GM23338 (cell line): ENCODE results near the gene DPP9.

Experiments used
- TF ChIP-seq, protein P1 (sequence below), 2 experiments: fragments of 200-600 bp in 1 of 2; sonication (generic) in 1 of 2; conservative IDR thresholded peaks; 2 replicates each; pipeline versions ENCODE4 v1.5.1 to v1.6.1; 2016 to 2017; ENCODE audit warnings: antibody characterized with exemption in 2 of 2, low read depth in 2 of 2, mild to moderate bottlenecking in 2 of 2, moderate library complexity in 1 of 2
- TF ChIP-seq, protein P2 (sequence below): IDR thresholded peaks from one replicate; pipeline ENCODE4 v1.6.1; 2018; ENCODE audit warnings: antibody characterized with exemption; ENCODE audit not compliant: unreplicated experiment
- TF ChIP-seq, protein P3 (sequence below): IDR thresholded peaks from 2 replicates; pipeline ENCODE4 v1.6.1; 2016; ENCODE audit warnings: antibody characterized with exemption

DNA sequence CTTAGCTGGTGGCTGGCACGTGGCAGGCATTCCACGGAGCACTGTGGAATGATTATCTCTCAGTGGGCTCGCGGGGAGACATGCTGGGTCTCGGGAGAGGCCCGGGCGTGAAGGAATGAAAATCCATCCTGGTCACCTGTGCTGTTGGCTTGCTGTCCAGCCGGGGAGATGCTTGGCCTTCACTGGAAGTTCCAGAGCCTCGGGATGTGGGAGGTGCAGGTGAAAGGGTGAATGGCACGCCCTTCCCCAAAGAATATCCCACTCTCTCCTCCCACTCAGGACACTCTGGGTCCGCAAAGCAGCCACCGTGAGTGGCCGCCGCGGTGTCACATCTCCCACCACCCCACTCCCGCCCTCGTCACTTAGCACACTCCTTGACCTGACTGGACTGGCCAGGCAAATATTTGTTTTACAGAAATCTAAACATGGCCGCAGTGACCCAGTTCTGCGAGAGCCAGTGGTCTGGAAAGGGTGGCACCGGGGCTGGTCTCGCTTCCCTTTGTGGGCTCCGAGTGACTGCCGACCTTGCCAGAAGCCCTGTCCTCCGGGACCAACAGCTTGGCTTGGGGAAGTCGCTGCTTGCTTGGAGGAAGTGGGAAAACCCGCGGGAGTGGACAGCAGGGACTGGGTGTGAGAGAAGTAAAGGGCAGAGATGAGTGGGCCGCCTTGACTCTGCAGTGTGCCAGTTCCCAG lies 8.0 kb downstream of the DPP9 start:
- TF ChIP-seq, protein P1, sequence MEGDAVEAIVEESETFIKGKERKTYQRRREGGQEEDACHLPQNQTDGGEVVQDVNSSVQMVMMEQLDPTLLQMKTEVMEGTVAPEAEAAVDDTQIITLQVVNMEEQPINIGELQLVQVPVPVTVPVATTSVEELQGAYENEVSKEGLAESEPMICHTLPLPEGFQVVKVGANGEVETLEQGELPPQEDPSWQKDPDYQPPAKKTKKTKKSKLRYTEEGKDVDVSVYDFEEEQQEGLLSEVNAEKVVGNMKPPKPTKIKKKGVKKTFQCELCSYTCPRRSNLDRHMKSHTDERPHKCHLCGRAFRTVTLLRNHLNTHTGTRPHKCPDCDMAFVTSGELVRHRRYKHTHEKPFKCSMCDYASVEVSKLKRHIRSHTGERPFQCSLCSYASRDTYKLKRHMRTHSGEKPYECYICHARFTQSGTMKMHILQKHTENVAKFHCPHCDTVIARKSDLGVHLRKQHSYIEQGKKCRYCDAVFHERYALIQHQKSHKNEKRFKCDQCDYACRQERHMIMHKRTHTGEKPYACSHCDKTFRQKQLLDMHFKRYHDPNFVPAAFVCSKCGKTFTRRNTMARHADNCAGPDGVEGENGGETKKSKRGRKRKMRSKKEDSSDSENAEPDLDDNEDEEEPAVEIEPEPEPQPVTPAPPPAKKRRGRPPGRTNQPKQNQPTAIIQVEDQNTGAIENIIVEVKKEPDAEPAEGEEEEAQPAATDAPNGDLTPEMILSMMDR (conservative IDR thresholded peaks at IDR 0.05; ENCODE audit: low read depth in 2 of 2): no peak
- TF ChIP-seq, protein P2, sequence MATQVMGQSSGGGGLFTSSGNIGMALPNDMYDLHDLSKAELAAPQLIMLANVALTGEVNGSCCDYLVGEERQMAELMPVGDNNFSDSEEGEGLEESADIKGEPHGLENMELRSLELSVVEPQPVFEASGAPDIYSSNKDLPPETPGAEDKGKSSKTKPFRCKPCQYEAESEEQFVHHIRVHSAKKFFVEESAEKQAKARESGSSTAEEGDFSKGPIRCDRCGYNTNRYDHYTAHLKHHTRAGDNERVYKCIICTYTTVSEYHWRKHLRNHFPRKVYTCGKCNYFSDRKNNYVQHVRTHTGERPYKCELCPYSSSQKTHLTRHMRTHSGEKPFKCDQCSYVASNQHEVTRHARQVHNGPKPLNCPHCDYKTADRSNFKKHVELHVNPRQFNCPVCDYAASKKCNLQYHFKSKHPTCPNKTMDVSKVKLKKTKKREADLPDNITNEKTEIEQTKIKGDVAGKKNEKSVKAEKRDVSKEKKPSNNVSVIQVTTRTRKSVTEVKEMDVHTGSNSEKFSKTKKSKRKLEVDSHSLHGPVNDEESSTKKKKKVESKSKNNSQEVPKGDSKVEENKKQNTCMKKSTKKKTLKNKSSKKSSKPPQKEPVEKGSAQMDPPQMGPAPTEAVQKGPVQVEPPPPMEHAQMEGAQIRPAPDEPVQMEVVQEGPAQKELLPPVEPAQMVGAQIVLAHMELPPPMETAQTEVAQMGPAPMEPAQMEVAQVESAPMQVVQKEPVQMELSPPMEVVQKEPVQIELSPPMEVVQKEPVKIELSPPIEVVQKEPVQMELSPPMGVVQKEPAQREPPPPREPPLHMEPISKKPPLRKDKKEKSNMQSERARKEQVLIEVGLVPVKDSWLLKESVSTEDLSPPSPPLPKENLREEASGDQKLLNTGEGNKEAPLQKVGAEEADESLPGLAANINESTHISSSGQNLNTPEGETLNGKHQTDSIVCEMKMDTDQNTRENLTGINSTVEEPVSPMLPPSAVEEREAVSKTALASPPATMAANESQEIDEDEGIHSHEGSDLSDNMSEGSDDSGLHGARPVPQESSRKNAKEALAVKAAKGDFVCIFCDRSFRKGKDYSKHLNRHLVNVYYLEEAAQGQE: no peak
- TF ChIP-seq, protein P3, sequence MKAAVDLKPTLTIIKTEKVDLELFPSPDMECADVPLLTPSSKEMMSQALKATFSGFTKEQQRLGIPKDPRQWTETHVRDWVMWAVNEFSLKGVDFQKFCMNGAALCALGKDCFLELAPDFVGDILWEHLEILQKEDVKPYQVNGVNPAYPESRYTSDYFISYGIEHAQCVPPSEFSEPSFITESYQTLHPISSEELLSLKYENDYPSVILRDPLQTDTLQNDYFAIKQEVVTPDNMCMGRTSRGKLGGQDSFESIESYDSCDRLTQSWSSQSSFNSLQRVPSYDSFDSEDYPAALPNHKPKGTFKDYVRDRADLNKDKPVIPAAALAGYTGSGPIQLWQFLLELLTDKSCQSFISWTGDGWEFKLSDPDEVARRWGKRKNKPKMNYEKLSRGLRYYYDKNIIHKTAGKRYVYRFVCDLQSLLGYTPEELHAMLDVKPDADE: no peak
